NCI-H524 (cell line): ENCODE results near the gene ARHGAP25.

ENCODE experiments used
- DNase-seq, 2 experiments: peaks; one replicate each; lab custom pipeline; 2025; lab: John Stamatoyannopoulos, UW

The ARHGAP25 gene

DNA sequence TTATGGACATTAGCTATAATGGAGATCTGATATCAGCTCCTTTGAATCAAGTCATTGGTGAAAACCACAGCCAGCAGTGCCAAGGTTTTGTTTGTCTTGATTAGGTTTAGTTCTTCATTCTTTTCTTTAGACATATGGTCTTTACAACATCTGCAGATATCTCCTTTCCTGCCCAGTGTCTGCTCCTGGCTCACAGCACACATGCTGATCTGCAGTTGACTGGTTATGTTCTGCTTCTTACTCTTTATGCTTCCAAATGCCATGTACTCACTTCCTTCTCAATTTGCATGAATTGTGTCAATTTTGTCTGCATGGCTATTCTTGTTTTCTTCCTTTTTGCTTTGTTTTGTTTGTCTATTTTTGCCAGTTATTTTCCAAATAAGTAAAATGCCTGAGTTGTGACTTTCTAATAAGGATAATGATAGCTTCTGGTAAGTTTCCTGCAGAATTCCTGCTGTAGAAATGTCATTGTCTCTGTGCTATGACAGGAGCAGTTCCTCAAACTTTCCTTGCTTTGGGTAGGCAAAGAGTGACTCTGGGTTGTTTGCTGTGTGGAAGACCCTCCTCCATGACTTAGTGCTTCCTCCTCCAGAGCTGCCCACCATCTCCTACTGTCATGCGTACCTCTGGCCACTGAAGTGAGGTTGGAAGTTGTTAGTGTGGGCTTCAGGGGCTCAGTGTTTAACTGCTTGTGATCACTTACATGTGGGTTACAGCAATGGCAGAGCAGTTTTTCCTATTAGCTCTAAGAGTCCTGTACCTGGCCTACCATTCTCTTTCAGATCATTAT, 8.2 kb downstream of the ARHGAP25 start:
- DNase-seq = no peak

DNA sequence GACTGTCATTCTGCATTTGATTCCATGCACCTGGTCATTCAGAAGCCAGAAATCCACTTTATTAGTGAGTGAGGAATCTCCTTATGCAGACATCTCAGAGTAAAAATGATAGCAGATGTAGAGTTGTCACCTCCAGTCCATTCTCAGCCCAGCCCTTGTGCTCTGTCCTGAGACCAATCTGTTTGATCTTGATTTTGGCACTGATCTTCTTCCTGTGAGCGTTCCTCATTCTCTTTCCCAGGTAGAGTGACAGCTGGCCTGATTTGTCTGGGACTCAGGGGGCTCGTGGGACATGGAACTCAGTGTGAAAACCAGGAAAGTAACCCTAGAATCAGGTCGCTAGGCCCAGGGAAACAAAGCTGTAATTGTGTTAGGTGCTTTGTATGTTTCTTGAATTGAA, 8.9 kb downstream of the ARHGAP25 start:
- peak in 1 of 2 experiments; percentile 42 for DNase-seq

DNA sequence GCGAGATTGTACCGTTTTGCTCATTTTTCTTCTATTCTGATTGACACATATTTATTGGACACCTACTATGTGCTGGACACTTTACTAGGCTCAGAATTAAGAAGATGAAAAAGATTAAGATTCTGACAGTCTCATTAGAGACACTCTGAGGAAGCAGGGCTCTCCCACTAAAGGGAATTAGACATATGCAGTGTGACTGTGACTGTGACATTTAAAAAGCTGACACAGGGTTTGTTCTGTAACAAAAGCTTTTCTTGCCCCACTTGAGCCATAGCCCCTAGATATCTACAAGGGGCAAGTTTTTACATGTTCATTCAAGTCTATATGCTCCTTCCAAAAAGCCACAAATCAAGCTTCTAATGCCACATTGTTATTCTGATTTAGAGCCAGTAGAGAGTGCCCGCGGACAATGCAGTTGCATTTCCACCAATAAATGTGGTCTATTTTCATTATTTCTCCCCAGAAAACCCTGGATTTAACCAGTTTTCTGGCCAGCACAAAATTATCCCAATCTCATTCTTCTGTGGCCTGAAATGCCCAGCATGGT, 9.8 kb downstream of the ARHGAP25 start:
- no peak for DNase-seq

DNA sequence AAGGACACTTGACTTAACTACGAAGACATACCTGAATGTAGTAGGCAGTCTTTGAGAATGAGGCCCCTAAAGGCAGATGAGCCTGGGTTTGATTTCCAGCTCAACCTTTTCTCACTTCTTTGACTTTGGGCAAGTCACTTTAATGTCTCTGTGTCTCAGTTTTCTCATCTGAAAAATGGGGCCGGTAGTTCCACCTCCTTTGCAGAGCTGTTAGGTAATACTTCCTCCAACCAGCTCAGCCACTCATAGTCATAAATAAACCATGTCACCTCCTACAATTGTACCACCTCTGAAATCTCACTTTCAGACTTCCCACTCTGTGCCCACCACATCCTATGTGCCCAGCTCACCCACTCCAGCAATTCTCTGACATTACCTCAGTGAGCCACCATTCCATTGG, 10.4 kb downstream of the ARHGAP25 start:
- DNase-seq = no peak

DNA sequence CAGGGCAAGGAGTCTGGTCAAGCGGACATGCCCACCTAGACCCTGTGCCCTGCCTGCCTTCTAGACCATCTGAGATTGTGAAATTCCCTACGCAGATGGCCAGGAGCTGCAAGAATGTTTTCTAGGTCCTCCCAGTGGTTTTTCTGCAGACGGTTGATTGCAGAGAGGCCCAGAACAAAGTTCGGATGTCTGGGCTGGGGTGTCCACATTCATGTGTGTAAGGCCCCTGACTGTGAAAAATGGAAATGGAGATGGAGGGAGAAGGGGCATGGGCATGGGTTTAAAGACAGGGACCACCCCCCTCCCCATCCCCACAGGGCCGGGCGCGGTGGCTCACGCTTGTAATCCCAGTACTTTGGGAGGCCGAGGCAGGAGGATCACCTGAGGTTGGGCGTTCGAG, 11.8 kb downstream of the ARHGAP25 start:
- no peak for DNase-seq

DNA sequence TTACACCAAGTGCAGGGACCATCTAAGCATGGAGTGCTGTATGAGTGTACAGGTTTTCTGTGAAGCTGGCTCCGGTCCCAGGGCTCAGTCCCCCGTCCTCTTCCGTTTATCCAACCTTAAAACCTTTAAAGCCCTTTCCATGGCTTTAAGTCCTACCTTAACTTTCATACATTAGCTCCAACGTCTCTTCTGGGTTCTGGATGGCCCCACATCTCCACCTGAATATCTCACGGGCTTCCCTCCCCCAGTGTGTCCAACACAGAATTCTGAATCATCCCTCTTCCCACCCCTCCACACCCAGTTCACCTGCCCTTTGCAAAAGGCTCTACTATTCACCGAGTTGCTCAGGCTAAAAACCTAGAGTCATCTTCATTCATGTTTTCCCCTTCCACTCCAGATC, 12.8 kb downstream of the ARHGAP25 start:
- DNase-seq = no peak

DNA sequence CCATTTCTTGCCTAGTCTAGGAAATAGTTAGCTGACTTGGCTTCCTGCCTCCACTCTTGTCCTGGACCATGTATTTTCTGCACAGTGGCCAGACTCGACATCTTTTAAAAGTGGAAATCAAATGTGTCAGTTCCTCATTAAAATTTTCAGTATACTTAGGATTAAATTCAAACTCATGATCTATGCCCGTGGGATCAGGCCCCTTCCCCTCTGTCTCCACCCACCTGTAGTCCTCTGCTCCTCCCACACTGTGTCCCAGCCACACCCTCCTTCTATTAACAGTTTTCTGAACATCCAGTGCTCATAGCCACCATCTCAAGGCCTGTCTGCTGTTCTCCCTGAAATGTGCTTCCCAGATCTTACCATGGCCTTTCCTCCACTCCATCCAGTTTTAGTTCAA, 13.3 kb downstream of the ARHGAP25 start:
- DNase-seq = no peak

DNA sequence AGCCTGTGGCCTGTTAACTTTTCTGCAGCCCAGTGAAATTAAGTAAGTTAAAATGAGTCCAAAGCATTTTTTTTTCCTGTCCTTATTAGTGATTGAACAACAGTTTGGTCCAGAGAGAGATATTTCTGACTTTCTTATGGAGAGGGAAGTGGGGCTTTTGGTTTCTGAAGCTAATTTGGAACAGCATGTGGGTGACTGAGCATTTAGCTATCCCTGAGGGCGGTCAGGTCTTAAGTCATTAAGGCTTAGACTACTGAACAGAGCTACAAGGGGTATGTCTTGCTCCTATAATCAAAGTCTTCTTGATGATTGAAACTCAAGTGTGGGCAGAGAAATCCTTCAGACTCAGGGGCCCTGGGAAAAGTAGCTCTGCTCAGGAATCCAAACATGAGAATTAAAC, 14.0 kb downstream of the ARHGAP25 start:
- no peak for DNase-seq

DNA sequence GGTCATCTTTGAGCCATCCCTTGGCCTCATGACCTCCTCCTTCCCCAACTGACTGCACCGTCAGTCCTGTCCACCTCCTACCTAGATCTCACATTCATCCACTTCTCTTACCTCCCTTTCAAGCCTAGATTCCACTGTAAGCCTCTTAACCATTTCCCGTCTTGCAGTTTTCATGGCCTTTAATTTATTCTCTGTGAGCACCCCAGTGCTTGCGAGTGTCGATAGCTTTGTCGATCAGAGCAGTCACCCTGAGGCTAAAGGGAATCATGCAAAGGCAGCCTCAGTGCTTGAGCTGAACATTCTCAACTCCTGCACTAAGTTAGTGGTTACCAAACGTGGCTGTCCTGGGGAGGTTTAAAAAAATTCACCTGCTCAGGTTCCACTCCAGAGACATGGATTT, 14.7 kb downstream of the ARHGAP25 start:
- no peak for DNase-seq

DNA sequence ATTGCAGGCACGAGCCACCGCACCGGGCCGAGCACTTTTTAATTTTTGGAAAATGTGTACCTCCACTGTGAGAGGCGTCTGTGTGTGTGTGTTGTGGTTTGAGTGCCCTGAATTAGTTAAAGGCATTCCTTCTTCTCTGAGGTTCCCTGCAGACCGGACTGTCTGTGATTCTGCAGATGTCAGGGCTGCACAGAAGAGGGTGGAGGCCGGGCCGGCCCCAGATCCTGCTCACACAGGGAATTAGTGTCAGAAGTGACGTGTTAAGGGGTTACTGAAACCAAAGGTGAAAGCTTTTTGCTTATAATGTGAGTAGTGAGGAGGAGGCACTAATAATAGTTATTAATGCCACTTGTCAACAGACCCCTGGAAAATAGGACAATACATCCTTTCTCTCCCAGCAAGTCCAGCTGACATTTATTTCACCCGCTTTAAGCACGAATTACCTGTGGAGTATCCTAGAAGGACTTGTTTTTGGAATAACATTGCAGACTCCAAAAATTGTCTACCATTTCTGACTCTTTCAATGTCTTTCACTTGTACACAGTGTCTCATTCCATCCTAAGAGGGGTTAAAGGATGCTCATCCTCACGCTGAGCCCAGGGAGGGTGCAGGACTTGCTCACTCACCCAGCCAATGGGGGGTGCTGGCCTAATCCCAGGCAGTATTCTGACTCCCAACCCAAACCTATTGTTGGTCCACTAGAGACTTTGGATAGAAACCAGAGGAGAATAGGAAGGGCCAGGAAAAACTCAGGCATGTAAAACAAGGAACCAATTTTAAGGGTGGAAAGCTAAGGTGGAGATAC, 16.2 kb downstream of the ARHGAP25 start:
- no peak for DNase-seq

DNA sequence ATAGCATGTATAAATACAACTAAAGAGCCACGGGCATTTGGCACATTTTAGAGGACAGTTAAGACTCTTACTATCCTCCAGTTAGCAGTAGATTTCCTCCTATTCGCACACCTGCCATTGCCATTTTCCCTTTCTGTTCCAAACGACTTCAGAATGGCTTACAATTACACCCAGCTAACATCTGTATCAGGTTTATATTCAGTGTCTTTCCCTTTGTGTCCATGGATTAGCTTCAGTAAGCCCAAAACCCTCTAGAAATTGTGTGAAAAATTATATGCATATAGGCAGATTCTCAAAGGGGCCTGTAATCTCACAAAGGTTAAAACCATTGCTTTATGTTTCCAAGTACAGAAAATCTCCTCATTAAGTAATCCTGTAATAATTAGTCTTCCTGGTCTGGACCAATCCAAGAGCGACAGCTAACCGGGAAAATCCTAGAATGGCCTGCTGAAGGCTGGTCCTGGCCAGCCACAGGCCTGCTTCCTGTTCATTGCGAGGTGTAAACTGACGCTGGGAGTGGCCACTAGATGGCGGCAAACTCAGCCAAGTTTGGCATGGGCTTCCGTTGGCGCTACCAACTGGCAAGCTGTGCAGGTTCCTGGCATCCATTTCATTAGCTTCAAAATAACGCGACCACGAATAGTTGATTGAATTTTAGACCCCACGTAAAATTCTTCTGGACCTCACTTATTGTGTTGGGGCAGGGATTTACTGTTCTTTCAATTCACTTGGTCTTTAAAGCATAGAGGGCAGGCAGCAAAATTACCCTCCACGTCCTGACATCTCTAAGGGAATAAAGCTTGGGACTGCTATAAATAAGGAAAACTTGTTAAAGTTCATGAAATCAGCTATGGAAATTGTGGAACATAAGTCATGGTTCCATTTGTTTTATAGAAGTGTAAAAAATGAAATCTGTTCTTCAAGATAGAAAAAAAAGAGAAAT, 17.1 kb downstream of the ARHGAP25 start:
- DNase-seq = peak; percentile 67 to 86

DNA sequence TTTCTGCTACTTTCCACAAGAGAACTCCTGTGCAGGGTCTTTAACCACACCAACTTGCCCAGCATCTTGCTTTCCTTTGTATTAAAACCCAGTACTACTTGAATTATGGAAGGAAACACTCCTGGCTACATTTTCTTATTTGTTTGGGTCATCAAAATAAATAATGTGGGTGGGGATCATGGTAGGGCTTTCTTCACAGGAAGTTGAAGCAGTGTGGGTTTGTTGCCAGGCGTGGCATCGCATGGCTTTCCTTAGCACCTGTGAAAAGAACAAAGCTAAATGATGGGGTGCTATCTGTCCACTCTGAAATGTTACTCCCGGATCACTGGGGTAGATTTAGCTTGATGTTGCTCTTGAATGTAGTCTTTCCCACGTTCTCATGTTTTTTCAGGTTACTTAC, 18.7 kb downstream of the ARHGAP25 start:
- no peak for DNase-seq

DNA sequence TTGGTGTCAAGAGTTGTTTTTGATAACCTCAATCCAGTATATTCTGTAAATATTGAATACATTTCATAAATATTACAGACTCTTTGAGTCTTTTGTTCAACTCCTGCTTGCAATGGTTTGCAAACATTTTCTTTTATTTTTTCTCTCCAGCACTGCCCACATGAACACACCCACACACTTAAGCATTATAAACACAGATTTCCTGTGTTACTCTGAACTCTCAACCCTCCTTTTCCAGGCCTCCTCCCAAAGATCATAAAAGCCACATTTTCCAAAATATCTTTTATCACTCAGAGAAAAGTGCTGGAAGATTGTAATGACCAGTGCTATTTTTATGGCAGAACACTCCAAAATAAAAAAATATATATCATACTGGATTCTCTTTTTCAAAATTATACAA, 20.5 kb downstream of the ARHGAP25 start:
- no peak for DNase-seq

DNA sequence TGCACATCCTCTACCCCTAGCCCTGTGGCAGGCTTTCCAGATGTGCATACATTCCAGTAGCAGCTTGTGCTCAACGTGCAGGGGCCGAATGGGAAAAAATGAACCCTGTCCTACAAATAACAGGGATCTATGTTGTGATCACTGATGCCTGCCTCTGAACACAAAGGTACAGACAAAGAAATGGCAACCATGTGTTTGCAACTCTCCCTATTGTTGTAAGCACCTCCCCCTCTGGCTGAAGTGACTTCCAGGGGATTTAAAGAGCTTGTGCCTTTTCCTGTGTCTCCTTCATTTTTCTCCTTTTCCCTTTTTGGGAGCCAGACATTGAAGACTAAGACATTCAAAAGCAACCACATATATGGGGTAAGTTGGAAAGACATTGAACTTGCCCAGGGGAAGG, 21.6 kb downstream of the ARHGAP25 start:
- no peak for DNase-seq

DNA sequence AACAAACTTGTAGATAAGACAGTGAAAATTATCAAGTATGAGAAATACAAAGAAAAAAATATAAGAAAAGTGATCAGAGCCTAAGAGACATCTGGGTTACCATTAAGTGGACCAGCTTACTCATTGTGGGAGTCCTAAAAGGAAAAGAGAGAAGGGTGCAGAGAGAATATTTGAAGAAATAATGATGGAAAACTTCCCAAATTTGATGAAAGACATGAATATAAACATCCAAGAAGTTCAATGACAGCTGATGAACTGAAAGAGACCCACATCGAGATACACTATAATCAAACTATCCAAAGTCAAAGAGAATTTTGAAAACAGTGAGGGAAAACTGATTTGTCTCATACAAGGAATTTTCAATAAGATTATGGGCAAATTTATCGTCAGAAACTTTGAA, 22.5 kb downstream of the ARHGAP25 start:
- no peak for DNase-seq

DNA sequence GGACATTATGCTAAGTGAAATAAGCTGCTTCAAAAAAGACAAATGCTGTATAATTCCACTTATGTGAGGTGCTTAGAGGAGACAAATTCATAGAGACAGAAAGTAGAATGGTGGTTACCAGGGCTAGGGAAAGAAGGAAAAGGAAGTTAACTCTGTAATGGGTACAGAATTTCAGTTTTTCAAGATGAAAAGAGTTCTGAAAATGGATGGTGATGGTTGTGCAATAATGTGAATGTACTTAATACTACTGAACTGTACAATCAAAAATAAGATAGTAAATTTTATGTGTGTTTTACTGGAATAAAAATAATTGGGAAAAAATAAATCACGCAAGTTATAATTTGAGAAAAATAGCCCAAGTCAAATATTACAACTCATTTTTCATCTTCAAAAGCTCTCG, 27.5 kb downstream of the ARHGAP25 start:
- DNase-seq = no peak

DNA sequence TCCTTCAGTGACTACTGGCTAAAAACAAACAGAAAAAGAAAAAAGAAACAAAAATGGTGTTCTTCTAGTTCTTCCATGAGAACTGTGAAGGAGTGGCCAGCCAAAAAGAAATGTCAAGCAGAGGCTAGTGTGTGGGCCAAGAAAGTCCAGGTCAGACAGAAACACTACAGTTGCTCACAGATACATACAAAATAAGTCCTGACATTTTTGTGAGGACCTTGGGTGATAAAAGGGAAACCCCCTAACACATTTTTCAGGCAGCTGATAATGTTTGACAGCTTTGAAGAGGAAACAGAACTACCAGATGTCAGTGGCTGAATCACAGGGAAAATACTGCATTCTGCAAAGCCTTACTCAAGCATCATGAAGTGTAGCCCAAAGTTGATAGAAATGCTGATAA, 28.1 kb downstream of the ARHGAP25 start:
- no peak for DNase-seq

DNA sequence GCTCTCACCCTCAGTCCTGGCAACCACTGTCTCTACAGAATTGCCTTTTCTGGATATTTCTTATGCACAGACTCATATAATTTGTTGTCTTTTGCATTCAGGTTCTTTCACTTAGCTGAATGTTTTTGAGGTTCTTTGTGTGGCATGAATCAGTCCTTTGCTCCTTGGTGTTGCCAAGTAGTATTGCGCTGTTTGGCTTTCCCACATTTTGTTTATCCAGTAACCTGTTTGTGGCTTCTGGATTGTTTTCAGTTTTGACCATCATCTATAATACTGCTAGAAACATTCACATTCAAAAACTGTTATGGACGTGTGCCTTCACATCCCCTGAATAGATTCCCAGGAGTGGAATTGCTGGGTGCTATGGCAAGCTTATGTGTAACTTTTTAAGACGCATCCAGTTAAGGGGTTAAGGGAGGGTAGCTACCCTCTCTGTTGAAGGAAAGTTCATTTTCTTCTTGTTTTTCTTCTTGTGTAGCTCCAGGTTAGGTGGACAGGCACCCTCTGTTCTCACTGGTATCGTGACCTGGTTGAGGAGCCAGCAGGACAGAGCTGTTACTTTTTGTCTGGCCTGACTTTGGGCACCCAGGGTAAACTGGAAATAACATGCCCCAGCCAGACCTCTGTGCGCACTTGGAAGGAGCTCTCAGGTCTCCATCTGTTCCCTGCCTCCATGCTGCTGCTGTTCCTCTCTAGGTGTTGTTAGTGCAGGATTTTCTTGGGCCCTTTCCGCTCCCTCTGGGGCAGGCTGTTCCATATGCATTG, 29.6 kb downstream of the ARHGAP25 start:
- no peak for DNase-seq

DNA sequence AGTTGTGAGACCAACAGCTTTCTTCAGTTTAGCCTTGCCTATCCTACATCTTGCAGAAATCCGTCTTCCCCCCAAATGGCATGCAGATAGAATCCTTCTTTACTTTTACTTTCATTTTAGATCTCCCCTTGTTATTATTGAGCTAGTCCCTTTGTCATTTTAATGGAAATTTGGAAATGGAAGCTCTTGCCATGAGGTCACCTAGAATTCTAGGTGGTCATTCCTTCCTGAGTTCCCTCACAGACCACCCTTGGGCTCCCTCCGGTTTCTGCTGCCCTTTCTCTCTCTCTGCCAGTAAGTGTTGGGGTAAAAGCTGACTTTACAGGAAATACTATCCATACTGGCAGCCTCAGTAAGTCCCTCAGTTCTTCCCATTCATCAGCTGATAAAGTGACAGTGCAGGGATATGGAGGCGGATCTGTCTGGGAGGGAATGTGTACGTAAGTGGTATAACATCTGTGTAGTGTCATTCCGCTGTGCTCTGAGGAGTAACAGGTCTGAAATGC, 30.2 kb downstream of the ARHGAP25 start:
- no peak for DNase-seq

DNA sequence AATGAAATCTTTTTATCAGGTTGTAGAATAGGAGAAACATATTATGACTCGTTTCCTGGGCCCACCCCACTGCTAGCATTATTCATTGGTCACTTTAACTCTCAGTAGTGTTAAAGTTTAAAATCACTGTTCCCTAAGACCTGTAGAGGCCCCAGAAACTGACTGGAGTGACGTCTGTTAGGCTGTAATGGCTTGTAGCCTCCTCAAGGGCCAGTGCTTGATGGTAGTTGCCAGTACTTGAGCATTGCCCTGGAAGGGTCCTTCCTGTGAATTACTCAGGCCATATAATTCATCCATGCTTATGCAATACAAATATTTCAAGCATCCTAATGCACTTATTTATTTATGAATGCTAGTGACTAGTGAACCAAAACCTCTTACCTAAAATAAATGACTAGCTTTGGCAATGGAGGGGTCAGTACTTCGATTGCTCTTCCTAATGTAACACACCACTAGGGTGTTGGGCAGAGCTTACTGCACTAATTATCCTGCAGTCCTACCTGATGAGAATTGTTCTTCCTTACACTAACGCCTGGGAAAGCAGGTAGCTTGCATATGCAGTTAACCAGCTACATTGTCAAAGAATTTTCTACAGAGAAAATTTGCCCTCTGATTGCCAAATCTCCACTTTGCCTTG, 31.2 kb downstream of the ARHGAP25 start:
- no peak for DNase-seq
